SK-N-SH treated with all-trans-retinoic acid at 6 μM for 48 hours (cell line): Measurements from ENCODE around the gene TSEN54.

Source experiments
- CREB5 ChIP-seq: fragments of 250-450 bp; sonication (Bioruptor Pico); IDR thresholded peaks from 2 replicates; pipeline ENCODE4 v1.5.1; 2020; ENCODE audit warnings: low read depth, mild to moderate bottlenecking, moderate library complexity
- CSDC2 ChIP-seq: fragments of 250-450 bp; sonication (Bioruptor Pico); IDR thresholded peaks from 2 replicates; pipeline ENCODE4 v1.5.0; 2020; ENCODE audit warnings: mild to moderate bottlenecking, moderate library complexity
- ISL1 ChIP-seq: fragments of 250-450 bp; sonication (Bioruptor Pico); IDR thresholded peaks from 2 replicates; pipeline ENCODE4 v2.1.2; 2022; ENCODE audit warnings: mild to moderate bottlenecking, moderate library complexity
- OSR1 ChIP-seq: fragments of 250-450 bp; sonication (Bioruptor Pico); IDR thresholded peaks from 2 replicates; pipeline ENCODE4 v1.8.0; 2022; ENCODE audit warnings: moderate library complexity, mild to moderate bottlenecking, inconsistent platforms
- PATZ1 ChIP-seq: fragments of 250-450 bp; sonication (Bioruptor Pico); IDR thresholded peaks from 2 replicates; pipeline ENCODE4 v1.8.0; 2020; ENCODE audit warnings: mild to moderate bottlenecking, moderate library complexity, borderline replicate concordance
- POU6F1 ChIP-seq: fragments of 250-450 bp; sonication (Bioruptor Pico); IDR thresholded peaks from 2 replicates; pipeline ENCODE4 v1.8.0; 2021; ENCODE audit warnings: low read depth, mild to moderate bottlenecking, moderate library complexity, borderline replicate concordance
- SNAI2 ChIP-seq: fragments of 250-450 bp; sonication (Bioruptor Pico); IDR thresholded peaks from 2 replicates; pipeline ENCODE4 v1.5.0; 2020; ENCODE audit warnings: mild to moderate bottlenecking, moderate library complexity
- ZC3H10 ChIP-seq: fragments of 250-450 bp; sonication (Bioruptor Pico); IDR thresholded peaks from 2 replicates; pipeline ENCODE4 v1.5.1; 2021; ENCODE audit warnings: mild to moderate bottlenecking, moderate library complexity
- ZFP30 ChIP-seq: fragments of 450-650 bp; formaldehyde crosslinking; IDR thresholded peaks from 2 replicates; pipeline ENCODE4 v1.5.0; 2022; ENCODE audit warnings: mild to moderate bottlenecking, moderate library complexity
- ZNF565 ChIP-seq: fragments of 450-650 bp; formaldehyde crosslinking; conservative IDR thresholded peaks from 2 replicates; pipeline ENCODE4 v1.5.0; 2020; ENCODE audit warnings: low read depth, mild to moderate bottlenecking, moderate library complexity

- TF ChIP-seq ZC3H10 (CRISPR knock-in tag): no peak
- TF ChIP-seq ZNF565 (CRISPR knock-in tag): no peak
- no peak for TF ChIP-seq SNAI2
- TF ChIP-seq ISL1: no peak
- no peak for TF ChIP-seq CSDC2 (CRISPR knock-in tag)
- no peak for TF ChIP-seq PATZ1 (CRISPR knock-in tag)
- no peak for TF ChIP-seq ZFP30
- TF ChIP-seq CREB5 (CRISPR knock-in tag): no peak
- TF ChIP-seq POU6F1 (CRISPR knock-in tag): no peak
- no peak for TF ChIP-seq OSR1
These were observed 10.4 kb downstream of the TSEN54 start for GRCh38 chr17:75526555-75527270.
